ENCODE data around the gene GABPB1. TPM values are rescaled to one million over a fixed set of nuclear protein-coding genes. Genes with fewer than 3 reads are reported as not detected.

Gene GABPB1
- total RNA-seq, 3 donors from 2014 or later = 54.6 to 65.8 (median 58.9) TPM

- H3K27me3 Mint-ChIP-seq (ENCODE audit: low read depth) = no peaks in the 10 kb centered on the region
- no peak overlapping the region for H3K4me3 Mint-ChIP-seq
- peaks cover 47% of the 10 kb centered on the region for H3K36me3 Mint-ChIP-seq (ENCODE audit: insufficient read depth)
- ATAC-seq = no peak
- H3K9me3 Mint-ChIP-seq = no peaks in the 10 kb centered on the region
- DNase-seq = no peak
- peaks cover 35% of the 10 kb centered on the region for H3K4me1 Mint-ChIP-seq (ENCODE audit: low read depth)
Measured at GRCh38 chr15:50358845-50359244, 3.8 kb upstream of the GABPB1 start.

GRCh38 chr15:50355980-50356379, 982 bp upstream of the GABPB1 start:
- H3K27me3 Mint-ChIP-seq (ENCODE audit: low read depth) = no peaks in the 10 kb centered on the region
- H3K36me3 Mint-ChIP-seq (ENCODE audit: insufficient read depth) = peaks cover 47% of the 10 kb centered on the region
- H3K4me3 Mint-ChIP-seq = peak overlapping the region; percentile 89
- H3K4me1 Mint-ChIP-seq (ENCODE audit: low read depth) = peaks cover 43% of the 10 kb centered on the region
- DNase-seq (no peak), ATAC-seq (no peak)
- no peaks in the 10 kb centered on the region for H3K9me3 Mint-ChIP-seq

- Mint-ChIP-seq H3K4me3 (peak overlapping the region; percentile 89), H3K36me3 (ENCODE audit: insufficient read depth) (peaks cover 44% of the 10 kb centered on the region), H3K4me1 (ENCODE audit: low read depth) (peaks cover 47% of the 10 kb centered on the region), H3K9me3 (no peaks in the 10 kb centered on the region), H3K27me3 (ENCODE audit: low read depth) (no peaks in the 10 kb centered on the region)
- ATAC-seq (no peak), DNase-seq (no peak)
Measured at GRCh38 chr15:50355619-50355905, 564 bp upstream of the GABPB1 start.

GRCh38 chr15:50353975-50354837, 792 bp downstream of the GABPB1 start:
- ATAC-seq = peak; percentile 51 to 55
- DNase-seq = peak; percentile 37
- Mint-ChIP-seq H3K27me3 (ENCODE audit: low read depth) (no peaks in the 10 kb centered on the region), H3K9me3 (no peaks in the 10 kb centered on the region), H3K4me1 (ENCODE audit: low read depth) (peaks cover 55% of the 10 kb centered on the region), H3K4me3 (peak overlapping the region; percentile 89), H3K36me3 (ENCODE audit: insufficient read depth) (peaks cover 40% of the 10 kb centered on the region)

- peaks cover 55% of the 10 kb centered on the region for H3K4me1 Mint-ChIP-seq (ENCODE audit: low read depth)
- no peaks in the 10 kb centered on the region for H3K9me3 Mint-ChIP-seq
- H3K27me3 Mint-ChIP-seq (ENCODE audit: low read depth) = no peaks in the 10 kb centered on the region
- H3K36me3 Mint-ChIP-seq (ENCODE audit: insufficient read depth) = peaks cover 36% of the 10 kb centered on the region
- ATAC-seq = peak; percentile 10 to 26
- DNase-seq = no peak
- peak overlapping the region; percentile 89 for H3K4me3 Mint-ChIP-seq
Measured at GRCh38 chr15:50353251-50353974, 1.6 kb downstream of the GABPB1 start.

GRCh38 chr15:50350621-50351020, 4.4 kb downstream of the GABPB1 start:
- DNase-seq (no peak), ATAC-seq (no peak)
- no peaks in the 10 kb centered on the region for H3K27me3 Mint-ChIP-seq (ENCODE audit: low read depth)
- H3K36me3 Mint-ChIP-seq (ENCODE audit: insufficient read depth) = peaks cover 21% of the 10 kb centered on the region
- peaks cover 50% of the 10 kb centered on the region for H3K4me1 Mint-ChIP-seq (ENCODE audit: low read depth)
- H3K9me3 Mint-ChIP-seq = no peaks in the 10 kb centered on the region
- H3K4me3 Mint-ChIP-seq = peak overlapping the region; percentile 89

GRCh38 chr15:50345298-50345697, 9.7 kb downstream of the GABPB1 start:
- no peaks in the 10 kb centered on the region for H3K9me3 Mint-ChIP-seq

GRCh38 chr15:50344006-50344464, 11.0 kb downstream of the GABPB1 start:
- DNase-seq (no peak), ATAC-seq (no peak)
- no peaks in the 10 kb centered on the region for H3K27me3 Mint-ChIP-seq (ENCODE audit: low read depth)
- H3K36me3 Mint-ChIP-seq (ENCODE audit: insufficient read depth) = peaks cover 21% of the 10 kb centered on the region
- peaks cover 40% of the 10 kb centered on the region for H3K4me1 Mint-ChIP-seq (ENCODE audit: low read depth)
- H3K9me3 Mint-ChIP-seq = no peaks in the 10 kb centered on the region
- H3K4me3 Mint-ChIP-seq = no peak overlapping the region

More at GRCh38 chr15:50345298-50345697, 9.7 kb downstream of the GABPB1 start:
- Mint-ChIP-seq H3K4me1 (ENCODE audit: low read depth) (peaks cover 47% of the 10 kb centered on the region), H3K36me3 (ENCODE audit: insufficient read depth) (peaks cover 20% of the 10 kb centered on the region), H3K27me3 (ENCODE audit: low read depth) (no peaks in the 10 kb centered on the region), H3K4me3 (no peak overlapping the region)
- no peak for ATAC-seq
- DNase-seq = no peak

GRCh38 chr15:50341616-50342136, 13.3 kb downstream of the GABPB1 start:
- no peak for DNase-seq
- Mint-ChIP-seq H3K9me3 (no peaks in the 10 kb centered on the region), H3K36me3 (ENCODE audit: insufficient read depth) (peaks cover 23% of the 10 kb centered on the region), H3K4me1 (ENCODE audit: low read depth) (peaks cover 34% of the 10 kb centered on the region), H3K4me3 (no peak overlapping the region), H3K27me3 (ENCODE audit: low read depth) (no peaks in the 10 kb centered on the region)
- ATAC-seq = no peak

- peaks cover 22% of the 10 kb centered on the region for H3K36me3 Mint-ChIP-seq (ENCODE audit: insufficient read depth)
- ATAC-seq (no peak), DNase-seq (no peak)
- H3K4me3 Mint-ChIP-seq = no peak overlapping the region
- H3K27me3 Mint-ChIP-seq (ENCODE audit: low read depth) = no peaks in the 10 kb centered on the region
- H3K9me3 Mint-ChIP-seq = no peaks in the 10 kb centered on the region
- peaks cover 26% of the 10 kb centered on the region for H3K4me1 Mint-ChIP-seq (ENCODE audit: low read depth)
Measured at GRCh38 chr15:50340416-50340815, 14.6 kb downstream of the GABPB1 start.

GRCh38 chr15:50339717-50340116, 15.3 kb downstream of the GABPB1 start:
- Mint-ChIP-seq H3K4me3 (no peak overlapping the region), H3K4me1 (ENCODE audit: low read depth) (peaks cover 28% of the 10 kb centered on the region), H3K36me3 (ENCODE audit: insufficient read depth) (peaks cover 22% of the 10 kb centered on the region), H3K27me3 (ENCODE audit: low read depth) (no peaks in the 10 kb centered on the region), H3K9me3 (no peaks in the 10 kb centered on the region)
- DNase-seq = no peak
- ATAC-seq = no peak

GRCh38 chr15:50335251-50335650, 19.7 kb downstream of the GABPB1 start:
- ATAC-seq (no peak), DNase-seq (no peak)
- Mint-ChIP-seq H3K9me3 (no peaks in the 10 kb centered on the region), H3K27me3 (ENCODE audit: low read depth) (no peaks in the 10 kb centered on the region), H3K4me3 (no peak overlapping the region), H3K4me1 (ENCODE audit: low read depth) (peaks cover 23% of the 10 kb centered on the region), H3K36me3 (ENCODE audit: insufficient read depth) (peaks cover 14% of the 10 kb centered on the region)

- Mint-ChIP-seq H3K4me1 (ENCODE audit: low read depth) (peaks cover 18% of the 10 kb centered on the region), H3K9me3 (no peaks in the 10 kb centered on the region), H3K36me3 (ENCODE audit: insufficient read depth) (peaks cover 16% of the 10 kb centered on the region), H3K27me3 (ENCODE audit: low read depth) (no peaks in the 10 kb centered on the region), H3K4me3 (no peak overlapping the region)
- no peak for ATAC-seq
- DNase-seq = no peak
Measured at GRCh38 chr15:50333229-50333628, 21.8 kb downstream of the GABPB1 start.

- ATAC-seq = peak; percentile 58 to 74
- H3K27me3 Mint-ChIP-seq (ENCODE audit: low read depth) = no peaks in the 10 kb centered on the region
- no peak overlapping the region for H3K4me3 Mint-ChIP-seq
- DNase-seq = no peak
- H3K4me1 Mint-ChIP-seq (ENCODE audit: low read depth) = peaks cover 18% of the 10 kb centered on the region
- H3K9me3 Mint-ChIP-seq = no peaks in the 10 kb centered on the region
- peaks cover 14% of the 10 kb centered on the region for H3K36me3 Mint-ChIP-seq (ENCODE audit: insufficient read depth)
Measured at GRCh38 chr15:50330921-50331320, 24.1 kb downstream of the GABPB1 start.
